Stimulated activated CD8-positive, alpha-beta memory T cell treated with anti-CD3 and anti-CD28 coated beads, Interleukin-4, amount 100 ng/mL, for 48 hours (primary cell): ENCODE data around the gene CDK5RAP1.

Experiments
- DNase-seq: peaks from one replicate; pipeline ENCODE4 v3.0.0-alpha.2; 2020

CDK5RAP1 gene

DNA sequence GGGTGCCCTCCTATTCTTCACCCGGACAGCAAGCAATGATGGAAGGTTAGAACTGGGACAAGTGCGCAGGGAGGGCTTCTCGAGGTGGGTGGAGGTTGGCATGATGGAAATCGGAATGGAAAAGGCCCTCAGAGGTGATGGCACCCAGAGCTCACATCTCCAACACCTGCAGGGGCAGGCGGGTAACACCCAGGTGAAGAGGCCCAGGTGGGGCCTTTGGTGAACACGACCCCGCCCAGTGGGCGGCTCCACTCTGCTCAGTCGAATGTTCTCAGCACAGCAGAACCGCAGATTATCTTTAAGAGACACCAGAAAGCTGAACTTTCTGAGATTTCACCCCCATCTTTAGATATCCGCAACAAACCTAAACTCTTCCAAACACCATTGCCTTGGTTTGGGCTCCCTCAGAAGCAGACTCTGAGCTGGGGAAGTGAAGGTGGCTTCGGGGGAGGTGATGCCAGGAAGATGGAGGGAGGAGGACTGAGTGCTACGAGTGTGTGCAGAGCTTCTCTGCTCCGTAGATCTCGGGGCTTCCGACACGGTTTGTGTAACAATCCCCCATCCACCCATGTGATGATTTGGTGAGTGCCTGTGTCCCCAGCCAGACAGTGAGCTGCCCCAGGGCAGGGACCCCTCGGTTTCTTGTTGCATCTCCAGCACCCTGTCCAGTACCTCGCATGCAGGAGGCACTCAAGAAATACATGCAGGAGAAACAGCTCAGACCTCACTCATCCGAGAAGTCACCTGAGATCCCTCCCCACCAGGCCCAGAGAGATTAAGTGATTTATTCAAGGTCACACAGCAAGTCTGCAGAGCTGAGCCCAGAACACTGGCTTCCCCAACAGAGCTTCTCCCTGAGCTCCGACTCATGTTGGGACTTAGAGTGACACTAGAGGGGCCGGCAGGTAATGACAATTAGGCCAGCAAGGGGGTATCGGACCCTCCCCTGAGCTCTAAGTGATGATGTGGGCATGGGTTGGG lies 72.9 kb downstream of the CDK5RAP1 start:
- DNase-seq, result no peak

DNA sequence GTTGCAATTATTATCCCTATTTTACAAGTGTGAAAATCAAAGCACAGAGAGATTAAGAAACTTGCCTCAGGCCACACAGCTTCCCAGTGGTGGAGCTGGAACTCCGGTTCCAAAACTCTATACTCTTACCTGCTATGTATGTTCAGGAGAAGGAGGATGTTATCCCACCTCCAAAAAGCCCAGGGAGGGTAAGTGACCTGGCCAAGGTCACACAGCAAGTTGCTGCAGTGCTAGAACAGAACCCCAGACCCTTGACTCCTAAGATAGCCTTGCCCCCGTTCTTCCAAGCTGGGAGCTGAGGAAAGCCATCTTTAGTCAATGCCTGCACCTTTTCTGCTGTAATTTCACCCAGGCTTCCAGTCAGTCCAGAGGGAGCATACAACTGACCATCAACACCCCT lies 76.0 kb downstream of the CDK5RAP1 start:
- no peak for DNase-seq

DNA sequence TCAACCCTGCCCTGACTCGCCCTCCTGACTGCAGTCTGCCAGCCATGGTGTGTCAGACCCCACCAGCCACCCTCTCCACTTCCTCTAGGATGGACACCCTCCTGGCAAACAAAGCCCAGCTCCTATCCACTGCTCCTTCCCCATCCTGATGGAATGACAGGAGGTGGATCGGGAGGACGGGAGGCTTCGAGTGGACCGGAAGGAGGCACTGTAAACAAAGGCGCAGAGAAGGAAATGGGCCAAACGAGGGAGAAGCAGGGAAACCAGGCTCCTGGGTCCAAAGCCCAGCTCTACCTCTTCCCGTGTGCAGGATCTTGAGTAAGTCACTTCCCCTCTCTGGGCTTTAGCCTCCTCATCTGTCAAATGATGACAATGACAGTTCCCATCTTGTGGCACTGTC lies 78.1 kb downstream of the CDK5RAP1 start:
- DNase-seq, result no peak

DNA sequence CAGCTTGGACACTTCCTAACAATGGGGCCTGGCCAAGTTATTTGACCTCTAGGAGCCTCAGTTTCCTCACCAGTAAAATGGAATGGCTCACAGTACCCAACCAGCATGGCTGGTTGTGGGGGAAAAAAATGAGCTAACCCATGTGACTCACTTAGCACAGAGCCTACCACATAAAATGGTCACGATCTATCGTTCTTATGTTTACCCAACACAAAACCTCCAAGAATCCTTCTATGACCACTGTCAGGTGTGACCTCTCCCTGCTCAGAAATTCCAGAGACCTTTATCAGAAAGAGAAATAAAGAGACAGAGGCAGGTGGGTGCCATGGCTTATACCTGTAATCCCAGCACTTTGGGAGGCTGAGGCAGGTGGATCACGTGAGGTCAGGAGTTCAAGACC lies 78.9 kb downstream of the CDK5RAP1 start:
- DNase-seq, result no peak

DNA sequence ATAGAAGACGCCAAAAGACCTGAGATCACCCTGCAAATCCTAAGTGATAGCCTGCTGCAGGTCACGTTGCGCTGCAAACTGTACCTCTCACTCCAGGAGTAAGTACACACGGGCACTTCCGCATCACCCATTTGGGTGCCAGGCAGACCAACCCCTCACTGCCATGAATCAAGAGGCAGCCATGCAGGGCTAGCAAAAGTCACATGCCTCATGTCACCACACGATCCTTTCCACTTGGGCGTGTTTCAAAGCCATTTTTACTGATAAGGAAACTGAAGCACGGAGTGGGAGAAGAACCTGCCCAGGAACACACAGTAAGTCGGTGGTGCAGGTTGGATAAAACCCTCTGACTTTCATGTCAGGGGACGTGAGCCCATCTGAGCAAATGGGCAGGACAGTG lies 81.3 kb downstream of the CDK5RAP1 start:
- no peak for DNase-seq

DNA sequence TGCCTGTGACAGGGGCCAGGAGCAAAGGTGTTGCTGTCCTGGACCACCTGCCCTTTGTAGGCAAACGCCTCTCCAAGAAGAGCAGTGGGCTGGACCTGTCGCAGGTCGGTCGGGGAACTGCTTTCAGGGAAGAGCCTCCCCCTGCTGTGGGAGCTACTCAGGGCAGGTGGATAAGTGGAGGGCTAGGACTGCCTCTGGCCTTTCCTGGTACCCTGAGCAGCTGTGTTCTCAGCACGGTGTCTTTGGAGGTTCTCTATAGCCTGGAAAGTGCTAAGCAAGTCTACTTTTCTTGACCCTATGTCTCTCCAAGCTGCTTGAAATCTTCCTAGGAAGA lies 83.3 kb downstream of the CDK5RAP1 start:
- DNase-seq, result no peak

DNA sequence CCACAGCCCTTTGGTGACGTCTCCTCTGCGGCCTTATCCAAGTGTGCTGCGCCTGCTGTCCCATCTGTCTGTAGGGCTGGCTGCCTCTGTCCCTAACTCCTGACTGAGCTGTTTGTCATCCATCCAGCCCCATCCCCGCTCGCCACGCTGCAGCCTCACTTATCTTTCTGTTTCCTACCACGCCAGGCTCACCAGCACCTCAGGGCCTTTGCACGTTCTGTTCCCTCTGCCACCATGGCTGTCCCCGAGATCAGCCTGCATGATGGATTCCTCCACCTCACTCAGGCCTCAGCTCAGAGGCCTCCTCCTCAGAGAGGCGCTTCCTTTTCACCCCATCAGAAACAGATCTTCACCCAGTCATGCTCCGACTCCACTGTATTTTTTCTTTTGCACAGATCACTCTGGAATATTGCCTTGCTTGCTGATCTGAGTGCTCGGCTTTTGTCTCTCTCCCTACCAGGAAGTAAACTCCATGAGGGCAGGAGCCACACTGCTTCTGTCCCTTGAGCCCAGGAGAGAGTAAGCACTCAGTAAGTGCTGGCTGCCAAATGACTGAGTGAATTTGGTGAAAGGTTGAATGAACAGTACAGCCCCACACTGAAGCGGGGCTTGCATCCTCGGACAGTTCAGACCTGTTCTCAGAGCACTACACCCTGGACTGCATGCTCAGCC lies 83.8 kb downstream of the CDK5RAP1 start:
- DNase-seq, result no peak

DNA sequence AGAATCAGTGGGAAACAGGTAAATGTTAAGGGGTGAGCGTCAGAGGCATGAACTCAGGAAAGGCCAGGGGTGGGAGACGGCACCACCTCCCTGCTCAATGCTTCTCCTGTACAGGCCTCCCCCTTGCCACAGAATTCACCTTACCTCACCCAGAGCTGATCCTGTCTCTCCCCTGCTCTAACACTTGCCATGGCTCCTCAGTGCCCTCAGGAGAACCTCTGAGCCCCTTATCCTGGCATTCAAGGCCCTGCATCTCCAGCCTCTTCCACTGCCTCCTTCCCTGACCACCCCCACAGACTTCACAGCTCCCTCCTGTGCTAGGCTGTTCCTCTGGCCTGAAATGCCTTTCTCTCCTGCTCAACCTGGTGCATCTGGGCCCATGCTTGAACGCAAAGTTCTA lies 84.4 kb downstream of the CDK5RAP1 start:
- DNase-seq, result no peak

DNA sequence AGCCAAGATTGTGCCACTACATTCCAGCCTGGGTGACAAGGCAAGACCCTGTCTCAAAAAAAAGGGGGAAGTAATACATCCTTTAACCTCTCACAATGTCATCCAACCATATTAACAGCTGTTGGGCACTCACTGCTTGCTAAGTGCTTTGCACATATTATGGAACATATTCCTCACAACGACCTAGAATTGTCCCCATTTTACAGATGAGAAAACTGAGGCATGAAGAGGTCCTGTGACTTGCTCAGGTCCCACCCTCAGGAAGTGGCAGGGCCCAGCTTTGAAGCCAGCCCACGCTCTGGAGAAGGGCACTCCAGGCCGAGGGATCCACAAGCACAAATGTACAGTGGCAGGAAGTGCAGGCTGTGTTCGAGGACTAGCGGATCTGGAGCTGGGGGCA lies 85.0 kb downstream of the CDK5RAP1 start:
- DNase-seq, result no peak

DNA sequence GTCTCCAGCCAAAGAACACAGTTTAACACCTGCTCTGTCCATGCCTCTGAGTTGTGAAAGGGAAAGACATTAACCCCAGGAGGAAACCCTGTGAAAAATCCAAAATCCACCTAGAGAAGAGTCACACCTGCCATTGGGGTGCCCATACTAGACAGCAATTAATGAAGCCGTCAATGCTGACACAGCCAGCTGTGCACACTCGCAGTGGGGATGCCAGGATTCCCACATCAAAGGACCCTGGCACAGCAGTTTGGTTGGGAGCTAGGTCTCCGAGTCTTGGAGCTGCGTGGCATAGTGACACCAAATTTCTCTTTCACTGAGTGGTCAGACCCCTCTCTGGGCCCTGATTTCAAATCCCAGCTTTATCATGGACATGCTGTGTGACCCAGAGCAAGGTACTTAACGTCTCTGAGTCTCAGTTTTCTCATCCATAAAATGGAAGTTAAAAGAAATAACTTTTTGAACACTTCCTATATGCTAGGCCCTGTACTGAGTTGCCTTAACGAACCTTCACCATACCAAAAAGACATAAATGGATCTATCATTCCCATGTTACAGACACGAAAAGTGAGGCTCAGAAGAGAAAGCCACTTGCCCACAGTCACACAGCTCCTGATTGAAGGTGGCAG lies 87.5 kb downstream of the CDK5RAP1 start:
- no peak for DNase-seq

DNA sequence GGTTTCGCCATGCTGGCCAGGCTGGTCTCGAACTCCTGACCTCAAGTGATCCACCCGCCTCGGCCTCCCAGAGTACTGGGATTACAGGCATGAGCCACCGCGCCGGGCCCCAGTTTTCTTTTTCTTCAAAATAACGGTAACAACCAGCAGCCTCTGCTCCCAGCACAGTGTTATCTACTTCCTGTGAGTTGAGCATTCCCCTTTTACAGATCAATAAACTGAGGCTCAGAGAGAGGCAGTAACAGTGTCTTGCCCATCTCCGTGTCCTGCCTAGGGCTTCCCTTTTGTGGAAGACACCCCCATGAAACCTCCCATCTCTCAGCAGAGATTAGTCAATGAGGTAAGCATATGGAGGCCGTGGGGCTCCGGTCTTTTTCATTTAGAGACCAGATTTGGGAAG lies 88.7 kb downstream of the CDK5RAP1 start:
- DNase-seq, result no peak

DNA sequence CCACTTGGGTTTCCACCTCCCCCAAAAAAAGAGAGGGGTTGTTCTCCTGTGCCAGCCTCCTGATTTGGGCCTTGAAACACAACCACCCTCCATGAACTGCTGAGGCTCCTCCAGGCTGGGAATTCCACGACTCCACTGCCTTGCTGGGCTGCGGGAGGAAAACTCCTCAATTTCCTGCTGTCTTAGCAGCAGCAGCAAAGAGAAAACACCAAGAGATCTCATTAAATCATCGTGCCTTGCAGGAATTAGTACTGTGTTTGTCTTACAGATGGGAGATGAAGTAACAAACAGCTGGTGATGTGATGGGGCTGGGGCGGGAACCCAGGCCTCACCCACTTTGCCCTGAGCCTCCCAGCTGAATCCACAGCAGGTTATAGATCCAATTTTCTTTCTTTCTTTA lies 89.3 kb downstream of the CDK5RAP1 start:
- no peak for DNase-seq

DNA sequence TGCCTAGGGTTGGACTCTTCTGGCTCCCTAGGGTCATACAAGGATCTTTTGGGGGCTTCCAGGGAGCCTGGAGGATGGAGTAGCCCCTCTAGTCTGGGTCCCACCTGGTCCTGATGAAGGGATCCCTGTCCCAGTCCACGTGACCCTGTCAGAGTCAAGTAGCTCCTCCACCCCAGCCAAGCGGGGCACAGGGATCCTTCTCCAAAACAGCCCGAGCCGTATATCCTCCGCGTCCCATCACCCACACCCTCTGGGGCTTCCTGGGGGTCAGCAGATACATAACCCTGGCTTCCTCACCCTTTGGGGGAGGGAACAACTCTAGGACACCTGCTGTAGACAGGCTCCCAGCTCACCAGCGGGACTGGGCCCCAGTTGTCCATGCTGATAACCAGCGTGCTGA lies 90.3 kb downstream of the CDK5RAP1 start:
- no peak for DNase-seq

DNA sequence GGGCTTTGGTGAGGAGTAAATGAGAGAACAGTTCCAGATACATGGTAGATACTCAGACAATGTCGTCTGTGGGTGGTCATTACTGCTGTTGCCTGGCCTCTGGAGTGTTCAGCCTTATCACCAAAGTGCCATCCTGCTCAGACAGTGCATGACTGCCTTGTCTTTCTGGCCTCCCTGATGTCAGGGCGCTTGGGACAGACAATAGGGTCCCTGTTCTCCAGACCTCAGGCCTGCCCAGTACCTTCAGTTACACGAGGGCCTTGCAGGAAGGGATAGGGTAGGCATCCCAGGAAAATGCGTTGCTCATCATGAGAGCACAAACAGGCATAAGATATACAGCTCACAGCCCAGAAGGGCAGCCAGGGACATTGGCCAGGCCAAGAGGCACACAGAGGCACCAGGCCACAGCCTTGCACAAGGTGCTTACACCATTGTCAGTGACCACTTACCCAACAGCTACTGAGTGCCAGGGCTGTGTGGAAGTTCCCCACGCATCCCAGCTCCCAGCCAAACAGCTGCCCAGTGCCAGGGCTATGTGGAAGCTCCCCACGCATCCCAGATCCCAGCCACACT lies 90.9 kb downstream of the CDK5RAP1 start:
- no peak for DNase-seq

DNA sequence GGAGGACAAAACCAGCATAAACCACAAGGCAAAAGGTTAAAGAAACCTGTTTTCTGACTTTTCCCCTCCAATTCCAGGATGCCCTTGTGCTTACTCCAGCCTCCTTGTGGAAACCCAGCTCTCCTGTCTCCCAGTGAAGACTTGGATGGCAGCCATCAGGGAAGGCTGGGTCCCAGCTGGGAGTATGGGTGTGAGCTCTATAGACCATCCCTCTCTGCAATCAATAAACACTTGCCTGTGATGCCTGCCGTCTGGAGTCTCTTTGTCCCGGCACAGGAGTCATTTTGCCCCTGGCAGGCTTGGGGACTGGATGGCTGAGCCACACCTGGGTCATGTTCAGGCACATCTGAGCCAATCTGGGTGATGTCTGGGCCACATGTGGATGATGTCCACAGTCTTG lies 91.7 kb downstream of the CDK5RAP1 start:
- DNase-seq, result no peak
